Epithelial cell of prostate (primary cell): ENCODE measurements around the gene DDC.

Experiments used
- DNase-seq: peaks from one replicate; pipeline ENCODE4 v3.0.0-alpha.2; 2011; ENCODE audit warnings: low read depth, low spot score
- H3K27ac ChIP-seq: fragments of 450-650 bp; 2 replicates; pipeline ENCODE4 v1.5.1; 2017; ENCODE audit warnings: mild to moderate bottlenecking

The DDC gene

GRCh38 chr7:50564640-50565558, at the start of gene DDC:
Gene DDC (minus strand): TSS chr7:50565405. CDS start chr7:50544085, 21,320 bp downstream.
- DNase-seq, result no peak
- no peak within 1 kb of the TSS for H3K27ac ChIP-seq

- DNase-seq, result no peak
- no peak overlapping the region for H3K27ac ChIP-seq
These were observed 48.3 kb upstream of the DDC start for GRCh38 chr7:50613473-50613872.

GRCh38 chr7:50612704-50613103, 47.5 kb upstream of the DDC start:
- no peak overlapping the region for H3K27ac ChIP-seq
- DNase-seq, result no peak

- H3K27ac ChIP-seq, result no peak overlapping the region
- DNase-seq, result peak; percentile 26
These were observed 45.5 kb upstream of the DDC start for GRCh38 chr7:50610521-50611277.

GRCh38 chr7:50608196-50608906, 43.1 kb upstream of the DDC start:
- DNase-seq, result no peak

GRCh38 chr7:50607524-50608125, 42.4 kb upstream of the DDC start:
- no peak for DNase-seq
- no peak overlapping the region for H3K27ac ChIP-seq

More at GRCh38 chr7:50608196-50608906, 43.1 kb upstream of the DDC start:
- no peak overlapping the region for H3K27ac ChIP-seq

- no peak overlapping the region for H3K27ac ChIP-seq
These were observed 39.9 kb upstream of the DDC start for GRCh38 chr7:50605059-50605458.

GRCh38 chr7:50603287-50603686, 38.1 kb upstream of the DDC start:
- no peak for DNase-seq
- no peak overlapping the region for H3K27ac ChIP-seq

More at GRCh38 chr7:50605059-50605458, 39.9 kb upstream of the DDC start:
- no peak for DNase-seq

- DNase-seq, result no peak
- no peak overlapping the region for H3K27ac ChIP-seq
These were observed 34.2 kb upstream of the DDC start for GRCh38 chr7:50599385-50599784.

GRCh38 chr7:50598460-50599343, 33.5 kb upstream of the DDC start:
- DNase-seq, result no peak
- H3K27ac ChIP-seq, result no peak overlapping the region

- H3K27ac ChIP-seq, result no peak overlapping the region
- DNase-seq, result no peak
These were observed 31.3 kb upstream of the DDC start for GRCh38 chr7:50596484-50596883.

- DNase-seq, result no peak
These were observed 30.4 kb upstream of the DDC start for GRCh38 chr7:50595491-50596102.

GRCh38 chr7:50594734-50595485, 29.7 kb upstream of the DDC start:
- DNase-seq, result no peak
- H3K27ac ChIP-seq, result no peak overlapping the region

More at GRCh38 chr7:50595491-50596102, 30.4 kb upstream of the DDC start:
- no peak overlapping the region for H3K27ac ChIP-seq

- H3K27ac ChIP-seq, result no peak overlapping the region
- DNase-seq, result no peak
These were observed 28.9 kb upstream of the DDC start for GRCh38 chr7:50594136-50594535.

- DNase-seq, result no peak
- H3K27ac ChIP-seq, result no peak overlapping the region
These were observed 27.7 kb upstream of the DDC start for GRCh38 chr7:50592940-50593339.

- no peak for DNase-seq
- H3K27ac ChIP-seq, result no peak overlapping the region
These were observed 26.6 kb upstream of the DDC start for GRCh38 chr7:50591480-50592438.

GRCh38 chr7:50591098-50591479, 25.9 kb upstream of the DDC start:
- no peak for DNase-seq

More at GRCh38 chr7:50591098-50591479, 25.9 kb upstream of the DDC start:
- no peak overlapping the region for H3K27ac ChIP-seq
